Measurements from ENCODE around the gene CADM1.

The CADM1 gene

GRCh38 chr11:115396533-115396932 is 107.7 kb downstream of the CADM1 start:
- DNase-seq: no peak

GRCh38 chr11:115393950-115394349 is 110.3 kb downstream of the CADM1 start:
- DNase-seq: no peak

GRCh38 chr11:115391598-115391997 is 112.6 kb downstream of the CADM1 start:
- DNase-seq: no peak

- DNase-seq: no peak
Observed at GRCh38 chr11:115391160-115391559, 113.1 kb downstream of the CADM1 start.

- DNase-seq: no peak
Observed at GRCh38 chr11:115390441-115390840, 113.8 kb downstream of the CADM1 start.

- DNase-seq: no peak
Observed at GRCh38 chr11:115389790-115390189, 114.4 kb downstream of the CADM1 start.

GRCh38 chr11:115385226-115385625 is 119.0 kb downstream of the CADM1 start:
- DNase-seq: no peak

- no peak for DNase-seq
Observed at GRCh38 chr11:115384236-115384635, 120.0 kb downstream of the CADM1 start.

GRCh38 chr11:115383431-115383830 is 120.8 kb downstream of the CADM1 start:
- DNase-seq: no peak

- no peak for DNase-seq
Observed at GRCh38 chr11:115379528-115379927, 124.7 kb downstream of the CADM1 start.

- no peak for DNase-seq
Observed at GRCh38 chr11:115378557-115378956, 125.7 kb downstream of the CADM1 start.

- DNase-seq: no peak
Observed at GRCh38 chr11:115377882-115378296, 126.3 kb downstream of the CADM1 start.

- DNase-seq: no peak
Observed at GRCh38 chr11:115368616-115369015, 135.6 kb downstream of the CADM1 start.

GRCh38 chr11:115366826-115367225 is 137.4 kb downstream of the CADM1 start:
- DNase-seq: no peak

- no peak for DNase-seq
Observed at GRCh38 chr11:115365907-115366306, 138.3 kb downstream of the CADM1 start.

GRCh38 chr11:115364896-115365295 is 139.3 kb downstream of the CADM1 start:
- DNase-seq: no peak

- DNase-seq: no peak
Observed at GRCh38 chr11:115363921-115364320, 140.3 kb downstream of the CADM1 start.

GRCh38 chr11:115363426-115363825 is 140.8 kb downstream of the CADM1 start:
- no peak for DNase-seq

- DNase-seq: no peak
Observed at GRCh38 chr11:115362997-115363396, 141.2 kb downstream of the CADM1 start.

GRCh38 chr11:115361025-115361424 is 143.2 kb downstream of the CADM1 start:
- DNase-seq: no peak

GRCh38 chr11:115360186-115360824 is 143.9 kb downstream of the CADM1 start:
- no peak for DNase-seq

- no peak for DNase-seq
Observed at GRCh38 chr11:115357066-115357465, 147.1 kb downstream of the CADM1 start.

GRCh38 chr11:115352805-115353485 is 151.3 kb downstream of the CADM1 start:
- no peak for DNase-seq

GRCh38 chr11:115349335-115350017 is 154.7 kb downstream of the CADM1 start:
- DNase-seq: no peak

All from right forelimb (tissue), 1 donor.